HPDE6-E6E7 (cell line): ENCODE measurements around the gene ANKRD20A1.
"Not testable (repeated sequence)": the region's sequence is repeated elsewhere in the genome, so short reads cannot be mapped to it uniquely, and the experiment has no call there.

Experiments
- DNase-seq: peaks from one replicate; pipeline ENCODE4 v3.0.0; 2011; ENCODE audit warnings: missing footprints; ENCODE audit errors: extremely low spot score

Gene ANKRD20A1

GRCh38 chr9:67858871-67859270, at the start of gene ANKRD20A1:
TSS of gene ANKRD20A1 (plus strand) at chr9:67858931. CDS start at chr9:67859427, 496 bp downstream.
- not testable (repeated sequence) for DNase-seq

- not testable (repeated sequence) for DNase-seq
Measured at GRCh38 chr9:67832088-67832487, 26.6 kb upstream of the ANKRD20A1 start.
